ENCODE data around the gene PMPCB. TPM values are rescaled to one million over a fixed set of nuclear protein-coding genes. Genes with fewer than 3 reads are reported as not detected.

The PMPCB gene
- total RNA-seq, 4 donors from 2014 or later = 25.1 to 51.3 (median 40.2) TPM

- Histone ChIP-seq H3K9me3 (no peaks in the 10 kb centered on the region), H3K4me3 (no peak overlapping the region), H3K4me1 (no peaks in the 10 kb centered on the region), H3K36me3 (peaks cover 11 to 99% of the 10 kb centered on the region in 2 donors), H3K27me3 (no peaks in the 10 kb centered on the region), H3K27ac (no peak overlapping the region)
- intact Hi-C loops (cut with DNase I; ENCODE audit: low total_unique reads) (no loop called here), in situ Hi-C loops (cut with MboI; ENCODE audit: low sequenced_read_pairs in 4 of 4) (loop anchor here in 1 of 4 donors (5.0 kb wide), 1 partner anchor 50 kb away; no protein-coding TSS in a partner anchor)
- DNase-seq = no peak
- TF ChIP-seq POLR2A (IDR thresholded peaks at IDR 0.05) (no peak), CTCF (IDR thresholded peaks at IDR 0.05 in 4 of 5, conservative IDR thresholded peaks at IDR 0.05 in 1 of 5) (no peak)
- no peak for ATAC-seq
These were observed 19.8 kb downstream of the PMPCB start for GRCh38 chr7:103317009-103317408.

GRCh38 chr7:103325744-103326143 is 28.5 kb downstream of the PMPCB start:
- no peak overlapping the region for H3K4me3 ChIP-seq
- H3K4me1 ChIP-seq = no peaks in the 10 kb centered on the region
- no peaks in the 10 kb centered on the region for H3K9me3 ChIP-seq
- no peaks in the 10 kb centered on the region for H3K27me3 ChIP-seq
- no peak for TF ChIP-seq POLR2A (IDR thresholded peaks at IDR 0.05)
- in situ Hi-C loops (cut with MboI; ENCODE audit: low sequenced_read_pairs in 4 of 4) = no loop called here
- no peak overlapping the region for H3K27ac ChIP-seq
- no peak for DNase-seq
- ATAC-seq = no peak
- peaks cover 0 to 63% of the 10 kb centered on the region in 2 donors for H3K36me3 ChIP-seq
- intact Hi-C loops (cut with DNase I; ENCODE audit: low total_unique reads) = no loop called here

- intact Hi-C loops (cut with DNase I; ENCODE audit: low total_unique reads) (no loop called here), in situ Hi-C loops (cut with MboI; ENCODE audit: low sequenced_read_pairs in 4 of 4) (no loop called here)
- Histone ChIP-seq H3K4me1 (no peaks in the 10 kb centered on the region), H3K9me3 (no peaks in the 10 kb centered on the region), H3K4me3 (no peak overlapping the region), H3K27ac (no peak overlapping the region), H3K36me3 (peaks cover 4 to 53% of the 10 kb centered on the region in 2 donors), H3K27me3 (no peaks in the 10 kb centered on the region)
- TF ChIP-seq CTCF (IDR thresholded peaks at IDR 0.05 in 4 of 5, conservative IDR thresholded peaks at IDR 0.05 in 1 of 5) (no peak), POLR2A (IDR thresholded peaks at IDR 0.05) (no peak)
- DNase-seq (no peak), ATAC-seq (no peak)
These were observed 39.5 kb downstream of the PMPCB start for GRCh38 chr7:103336761-103337160.

- TF ChIP-seq CTCF (IDR thresholded peaks at IDR 0.05 in 4 of 5, conservative IDR thresholded peaks at IDR 0.05 in 1 of 5) (no peak), POLR2A (IDR thresholded peaks at IDR 0.05) (no peak)
- Histone ChIP-seq H3K4me3 (no peak overlapping the region), H3K9me3 (no peaks in the 10 kb centered on the region), H3K4me1 (peaks cover 9 to 12% of the 10 kb centered on the region in 2 donors), H3K27me3 (no peaks in the 10 kb centered on the region), H3K36me3 (peaks cover 4 to 56% of the 10 kb centered on the region in 2 donors), H3K27ac (no peak overlapping the region)
- intact Hi-C loops (cut with DNase I; ENCODE audit: low total_unique reads) = no loop called here
- ATAC-seq (no peak), DNase-seq (no peak)
- in situ Hi-C loops (cut with MboI; ENCODE audit: low sequenced_read_pairs in 4 of 4) = no loop called here
These were observed 41.6 kb downstream of the PMPCB start for GRCh38 chr7:103338864-103339263.

GRCh38 chr7:103341466-103341865 is 44.2 kb downstream of the PMPCB start:
- H3K9me3 ChIP-seq = no peaks in the 10 kb centered on the region
- no peak overlapping the region for H3K4me3 ChIP-seq
- in situ Hi-C loops (cut with MboI; ENCODE audit: low sequenced_read_pairs in 4 of 4) = no loop called here
- ATAC-seq (no peak), DNase-seq (no peak)
- no peak overlapping the region for H3K27ac ChIP-seq
- H3K27me3 ChIP-seq = no peaks in the 10 kb centered on the region
- H3K36me3 ChIP-seq = peaks cover 4 to 40% of the 10 kb centered on the region in 2 donors
- intact Hi-C loops (cut with DNase I; ENCODE audit: low total_unique reads) = loop anchor here (10.0 kb wide), 1 partner anchor 1923 kb away; no protein-coding TSS in a partner anchor
- TF ChIP-seq POLR2A (IDR thresholded peaks at IDR 0.05) (no peak), CTCF (IDR thresholded peaks at IDR 0.05 in 4 of 5, conservative IDR thresholded peaks at IDR 0.05 in 1 of 5) (no peak)
- H3K4me1 ChIP-seq = peaks cover 20 to 21% of the 10 kb centered on the region in 2 donors
